Endothelial cell (in vitro differentiated cells): ENCODE data around the gene NUP37. TPM values are rescaled to one million over a fixed set of nuclear protein-coding genes. Genes with fewer than 3 reads are reported as not detected.
"Not testable (repeated sequence)": the region's sequence is repeated elsewhere in the genome, so short reads cannot be mapped to it uniquely, and the experiment has no call there.

Experiments
- DNase-seq: peaks from one replicate; pipeline ENCODE4 v3.0.0; 2021; ENCODE audit warnings: low spot score
- H3K27ac Mint-ChIP-seq: one replicate; pipeline ENCODE4 v1.8.0; 2021; ENCODE audit warnings: mixed read lengths, inconsistent platforms; ENCODE audit not compliant: unreplicated experiment
- H3K27me3 Mint-ChIP-seq: one replicate; pipeline ENCODE4 v1.8.0; 2021; ENCODE audit warnings: mild to moderate bottlenecking, moderate library complexity, mixed read lengths, inconsistent platforms; ENCODE audit not compliant: unreplicated experiment
- H3K36me3 Mint-ChIP-seq: one replicate; pipeline ENCODE4 v1.8.0; 2021; ENCODE audit warnings: mild to moderate bottlenecking, low read depth, mixed read lengths, inconsistent platforms; ENCODE audit not compliant: unreplicated experiment
- H3K4me1 Mint-ChIP-seq: one replicate; pipeline ENCODE4 v1.8.0; 2021; ENCODE audit warnings: mild to moderate bottlenecking, mixed read lengths, inconsistent platforms; ENCODE audit not compliant: unreplicated experiment
- H3K4me3 Mint-ChIP-seq: one replicate; pipeline ENCODE4 v1.8.0; 2021; ENCODE audit warnings: mild to moderate bottlenecking, mixed read lengths, inconsistent platforms; ENCODE audit not compliant: unreplicated experiment
- H3K9me3 Mint-ChIP-seq: one replicate; pipeline ENCODE4 v1.8.0; 2021; ENCODE audit warnings: mixed read lengths, inconsistent platforms; ENCODE audit not compliant: unreplicated experiment
- CTCF ChIP-seq: fragments of 200-600 bp; sonication (generic); IDR thresholded peaks from one replicate; pipeline ENCODE4 v1.5.0; 2021; ENCODE audit warnings: antibody characterized with exemption; ENCODE audit not compliant: unreplicated experiment
- long read RNA-seq: library from polyadenylated mRNA; unstranded; transcript quantifications from one replicate; pipeline ENCODE4 v2.0.0, GENCODE V29; 2020; ENCODE audit not compliant: unreplicated experiment
- total RNA-seq: library from RNA; stranded (reverse); fragmentation: NEBNext Ultra II Directional; extraction: Animal tissue kit (Norgen Biotek cat#: 25700); gene quantifications from one replicate; pipeline ENCODE4 v1.2.1, GENCODE V29; 2021; ENCODE audit not compliant: unreplicated experiment

The NUP37 gene
- 17.3 TPM for total RNA-seq
- long read RNA-seq, transcript NUP37-209 (10 exons, 2,372 nt): major isoform, 8 of 9 reads
- long read RNA-seq, partial matches to known transcripts: 0 of 9 reads
- long read RNA-seq, other reads (novel, unspliced or antisense): 1 of 9 reads

- H3K4me1 Mint-ChIP-seq: peaks cover 12% of the 10 kb centered on the region
- no peaks in the 10 kb centered on the region for H3K9me3 Mint-ChIP-seq
- peaks cover 4% of the 10 kb centered on the region for H3K36me3 Mint-ChIP-seq
- TF ChIP-seq CTCF: no peak
- peak within 1 kb of the TSS; percentile 95 for H3K4me3 Mint-ChIP-seq
- no peaks in the 10 kb centered on the region for H3K27me3 Mint-ChIP-seq
- DNase-seq: peak; percentile 90
- H3K27ac Mint-ChIP-seq: peak within 1 kb of the TSS; percentile 88
Measured at GRCh38 chr12:102119674-102120563, at the start of gene NUP37, which contains the start of gene PARPBP. Gene NUP37, minus strand, starts transcription at chr12:102120114. Its CDS starts 1,596 bp downstream, at chr12:102118518. Gene PARPBP, plus strand, starts transcription at chr12:102120183. Its CDS starts 3,706 bp downstream, at chr12:102123889.

- H3K27me3 Mint-ChIP-seq: no peaks in the 10 kb centered on the region
- no peaks in the 10 kb centered on the region for H3K9me3 Mint-ChIP-seq
- H3K36me3 Mint-ChIP-seq: no peaks in the 10 kb centered on the region
- no peak overlapping the region for H3K4me3 Mint-ChIP-seq
- H3K27ac Mint-ChIP-seq: no peak overlapping the region
- no peaks in the 10 kb centered on the region for H3K4me1 Mint-ChIP-seq
- no peak for DNase-seq
- TF ChIP-seq CTCF: no peak
Measured at GRCh38 chr12:102167821-102168604, 48.1 kb upstream of the NUP37 start.

- Mint-ChIP-seq H3K36me3 (no peaks in the 10 kb centered on the region), H3K4me3 (no peak overlapping the region), H3K27ac (no peak overlapping the region), H3K27me3 (no peaks in the 10 kb centered on the region), H3K9me3 (no peaks in the 10 kb centered on the region), H3K4me1 (no peaks in the 10 kb centered on the region)
- DNase-seq: no peak
- TF ChIP-seq CTCF: no peak
Measured at GRCh38 chr12:102163383-102163782, 43.5 kb upstream of the NUP37 start.

GRCh38 chr12:102155206-102155605 lies 35.3 kb upstream of the NUP37 start:
- not testable (repeated sequence) for H3K27me3 Mint-ChIP-seq, H3K4me3 Mint-ChIP-seq, DNase-seq, H3K36me3 Mint-ChIP-seq, H3K9me3 Mint-ChIP-seq, H3K4me1 Mint-ChIP-seq, H3K27ac Mint-ChIP-seq

- not testable (repeated sequence) for H3K4me3 Mint-ChIP-seq, H3K4me1 Mint-ChIP-seq, H3K36me3 Mint-ChIP-seq, H3K9me3 Mint-ChIP-seq, DNase-seq, H3K27ac Mint-ChIP-seq, H3K27me3 Mint-ChIP-seq
Measured at GRCh38 chr12:102147062-102147587, 27.2 kb upstream of the NUP37 start.
